IMR-90 (cell line): ENCODE results near the gene ITGB2. TPM values are rescaled to one million over a fixed set of nuclear protein-coding genes. Genes with fewer than 3 reads are reported as not detected.

Source experiments
- ATAC-seq: fragments of 200-7000 bp; cut with Tn5 transposase; 2 replicates; pipeline ENCODE4 v1.9.1; 2020; ENCODE audit warnings: low read depth, mild to moderate bottlenecking, moderate library complexity
- BruUV-seq: library from RNA; stranded (reverse); fragments of 400-500 nt; replicated peaks from 2 replicates; lab custom pipeline; 2021; lab: Mats Ljungman, UMichigan
- CTCF ChIA-PET: fragments of 300-600 bp; formaldehyde crosslinking; extraction: SDS; loops from one replicate; lab custom pipeline; 2021; ENCODE audit warnings: antibody characterized with exemption; lab: Yijun Ruan, JAX
- POLR2A ChIA-PET: fragments of 300-600 bp; sonication (Branson Sonifier 250); formaldehyde crosslinking; loops from one replicate; lab custom pipeline; 2022; ENCODE audit warnings: antibody characterized with exemption; ENCODE audit not compliant: unreplicated experiment; lab: Charles Lee
- DNase-seq: peaks from one replicate; pipeline ENCODE4 v3.0.0; 2013
- H2AFZ ChIP-seq: replicated peaks from 2 replicates; pipeline ENCODE3; 2013; ENCODE audit warnings: low read length, mild to moderate bottlenecking; ENCODE audit not compliant: poor library complexity
- H2AK5ac ChIP-seq: 2 replicates; pipeline ENCODE4 v1.6.1; 2013; ENCODE audit warnings: low read depth, low read length, inconsistent platforms
- H2AK9ac ChIP-seq: replicated peaks from 2 replicates; pipeline ENCODE3; 2013; ENCODE audit warnings: mild to moderate bottlenecking, low read depth, low read length, moderate library complexity; ENCODE audit not compliant: poor library complexity
- H2BK120ac ChIP-seq: 2 replicates; pipeline ENCODE4 v1.6.1; 2013; ENCODE audit warnings: low read depth, low read length, inconsistent platforms
- H2BK15ac ChIP-seq: 3 replicates; pipeline ENCODE4 v1.6.1; 2013; ENCODE audit warnings: low read depth, low read length, inconsistent platforms
- H2BK20ac ChIP-seq: 2 replicates; pipeline ENCODE4 v1.6.1; 2013; ENCODE audit warnings: low read depth, mild to moderate bottlenecking, inconsistent platforms, low read length, moderate library complexity
- H2BK5ac ChIP-seq: 2 replicates; pipeline ENCODE4 v1.6.1; 2013; ENCODE audit warnings: mild to moderate bottlenecking, low read depth, low read length, inconsistent platforms; ENCODE audit not compliant: poor library complexity, severe bottlenecking
- H3K14ac ChIP-seq: replicated peaks from 2 replicates; pipeline ENCODE4 v1.6.1; 2013; ENCODE audit warnings: low read depth, low read length, inconsistent platforms
- H3K18ac ChIP-seq: 2 replicates; pipeline ENCODE4 v1.6.1; 2013; ENCODE audit warnings: low read depth, low read length, control low read depth
- H3K23ac ChIP-seq: 2 replicates; pipeline ENCODE4 v1.6.1; 2013; ENCODE audit warnings: low read depth, low read length, inconsistent platforms
- H3K27ac ChIP-seq: 2 replicates; pipeline ENCODE4 v1.5.1; 2013; ENCODE audit warnings: mild to moderate bottlenecking, control low read depth, low read length; ENCODE audit not compliant: insufficient read depth
- H3K27me3 ChIP-seq: 2 replicates; pipeline ENCODE4 v1.6.1; 2013; ENCODE audit warnings: low read length; ENCODE audit not compliant: control insufficient read depth, insufficient read depth
- H3K36me3 ChIP-seq: 2 replicates; pipeline ENCODE4 v1.6.1; 2013; ENCODE audit warnings: low read length, mixed read lengths; ENCODE audit not compliant: control insufficient read depth, insufficient read depth
- H3K4ac ChIP-seq: 2 replicates; pipeline ENCODE4 v1.6.1; 2013; ENCODE audit warnings: low read depth, low read length, inconsistent platforms
- H3K4me1 ChIP-seq: 2 replicates; pipeline ENCODE4 v1.6.1; 2013; ENCODE audit warnings: low read length, mixed read lengths; ENCODE audit not compliant: control insufficient read depth, insufficient read depth
- H3K4me2 ChIP-seq: 2 replicates; pipeline ENCODE4 v1.6.1; 2013; ENCODE audit warnings: low read depth, mild to moderate bottlenecking, control low read depth, low read length, moderate library complexity
- H3K4me3 ChIP-seq: 2 replicates; pipeline ENCODE4 v1.5.1; 2013; ENCODE audit warnings: low read depth, mild to moderate bottlenecking, control low read depth, low read length, moderate library complexity; ENCODE audit not compliant: insufficient read depth
- H3K56ac ChIP-seq: 2 replicates; pipeline ENCODE4 v1.6.1; 2013; ENCODE audit warnings: low read length, inconsistent platforms; ENCODE audit not compliant: insufficient read depth; ENCODE audit errors: extremely low read depth
- H3K79me1 ChIP-seq, 2 experiments: 2 replicates each; pipeline ENCODE4 v1.6.1; 2013; ENCODE audit warnings: low read length in 2 of 2, inconsistent platforms in 1 of 2, low read depth in 1 of 2
- H3K9ac ChIP-seq: 2 replicates; pipeline ENCODE4 v1.6.1; 2013; ENCODE audit warnings: low read depth, low read length, control low read depth
- H3K9me1 ChIP-seq: 2 replicates; pipeline ENCODE4 v1.6.1; 2013; ENCODE audit warnings: low read length, inconsistent platforms; ENCODE audit not compliant: insufficient read depth
- H3K9me3 ChIP-seq: 2 replicates; pipeline ENCODE4 v1.6.1; 2013; ENCODE audit warnings: low read length; ENCODE audit not compliant: control insufficient read depth, insufficient read depth
- H4K20me1 ChIP-seq: 2 replicates; pipeline ENCODE4 v1.6.1; 2013; ENCODE audit warnings: low read length, inconsistent platforms; ENCODE audit not compliant: insufficient read depth
- H4K5ac ChIP-seq: 2 replicates; pipeline ENCODE4 v1.6.1; 2013; ENCODE audit warnings: mild to moderate bottlenecking, low read depth, low read length, control low read depth
- H4K8ac ChIP-seq, 2 experiments: 2 replicates each; pipeline ENCODE4 v1.6.1; 2013; ENCODE audit warnings: low read depth in 2 of 2, low read length in 2 of 2, control low read depth in 1 of 2, inconsistent platforms in 1 of 2
- H4K91ac ChIP-seq: 2 replicates; pipeline ENCODE4 v1.6.1; 2013; ENCODE audit warnings: low read depth, low read length, inconsistent platforms; ENCODE audit not compliant: insufficient read depth
- BHLHE40 ChIP-seq: fragments of 150-350 bp; IDR thresholded peaks from 2 replicates; pipeline ENCODE4 v1.6.1; 2016; ENCODE audit warnings: mild to moderate bottlenecking, low read depth, low read length
- CEBPB ChIP-seq: IDR thresholded peaks from 2 replicates; pipeline ENCODE4 v1.6.1; 2012; ENCODE audit warnings: low read depth, low read length, improper control_type of control experiment
- CHD1 ChIP-seq: IDR thresholded peaks from 2 replicates; pipeline ENCODE4 v1.6.1; 2012; ENCODE audit warnings: low read depth, low read length, improper control_type of control experiment
- FOS ChIP-seq: fragments of 150-350 bp; IDR thresholded peaks from 2 replicates; pipeline ENCODE4 v1.6.1; 2016; ENCODE audit warnings: low read depth, low read length
- MAFK ChIP-seq: IDR thresholded peaks from 2 replicates; pipeline ENCODE4 v1.6.1; 2012; ENCODE audit warnings: low read depth, low read length, improper control_type of control experiment
- MAZ ChIP-seq: IDR thresholded peaks from 2 replicates; pipeline ENCODE4 v1.6.1; 2012; ENCODE audit warnings: low read depth, mild to moderate bottlenecking, low read length, improper control_type of control experiment, moderate library complexity, borderline replicate concordance
- NFE2L2 ChIP-seq: fragments of 150-350 bp; IDR thresholded peaks from 2 replicates; pipeline ENCODE4 v1.6.1; 2016; ENCODE audit warnings: low read depth, mild to moderate bottlenecking, low read length
- RCOR1 ChIP-seq: IDR thresholded peaks from 2 replicates; pipeline ENCODE4 v1.6.1; 2012; ENCODE audit warnings: mild to moderate bottlenecking, low read length, improper control_type of control experiment; ENCODE audit not compliant: insufficient replicate concordance
- USF2 ChIP-seq: fragments of 150-350 bp; IDR thresholded peaks from 2 replicates; pipeline ENCODE4 v1.6.1; 2017; ENCODE audit warnings: mild to moderate bottlenecking, antibody characterized with exemption, low read length, low read depth
- WGBS, 2 experiments: methylation state at CpG; one replicate each; pipeline versions ENCODE4 v1.1.5 to v1.1.7; 2013; ENCODE audit warnings: missing lambda C conversion rate in 2 of 2; ENCODE audit not compliant: insufficient read length in 1 of 2; ENCODE audit errors: extremely low coverage in 2 of 2; 5-methylcytosine and 5-hydroxymethylcytosine counted together
- dilution Hi-C: fragments of 300-500 bp; cut with HindIII; formaldehyde crosslinking; loops from one replicate; pipeline ENCODE4 v1.14.3; 2018; ENCODE audit warnings: low sequenced_read_pairs; ENCODE audit not compliant: unreplicated experiment
- in situ Hi-C: fragments of 300-500 bp; cut with MboI; formaldehyde crosslinking; loops from 3 replicates; pipeline ENCODE4 v1.14.3; 2019; ENCODE audit warnings: low sequenced_read_pairs, inconsistent platforms, mixed read lengths
- intact Hi-C: fragments of 100-400 bp; cut with micrococcal nuclease; formaldehyde crosslinking; loops from 2 replicates; pipeline ENCODE4 v1.10.0; 2022
- polyA plus RNA-seq, 3 experiments: library from polyadenylated mRNA; depleted of rRNA; stranded (reverse); fragments of >200 nt; gene quantifications; 2 replicates each; pipeline ENCODE4 v1.2.3, GENCODE V29; 2012; ENCODE audit warnings: low replicate concordance in 1 of 3
- total RNA-seq: library from RNA; depleted of rRNA; stranded (reverse); fragments of >200 nt; gene quantifications from 2 replicates; pipeline ENCODE4 v1.2.3, GENCODE V29; 2012
- TF ChIP-seq, protein P1 (sequence below): conservative IDR thresholded peaks from 2 replicates; pipeline ENCODE4 v1.5.1; 2012; ENCODE audit warnings: mild to moderate bottlenecking, low read depth, low read length, improper control_type of control experiment
- TF ChIP-seq, protein P2 (sequence below): fragments of 150-350 bp; IDR thresholded peaks from 2 replicates; pipeline ENCODE4 v1.6.1; 2016; ENCODE audit warnings: low read depth, mild to moderate bottlenecking, low read length, moderate library complexity, borderline replicate concordance

The ITGB2 gene
- total and polyA plus RNA-seq, 2 of the 4 experiments (the other 2 are of a cell fraction), result 0.14 TPM; not detected in 1

GRCh38 chr21:44923480-44924084, 2.9 kb upstream of the ITGB2 start:
- H3K9ac ChIP-seq, result no peak overlapping the region
- H3K56ac ChIP-seq, result no peak overlapping the region
- H3K18ac ChIP-seq, result no peak overlapping the region
- peaks cover 63% of the 10 kb centered on the region for H3K27me3 ChIP-seq
- ATAC-seq (no peak), DNase-seq (no peak)
- no peak overlapping the region for H3K23ac ChIP-seq
- H3K4me1 ChIP-seq, result peaks cover 14% of the 10 kb centered on the region
- H3K9me3 ChIP-seq, result no peaks in the 10 kb centered on the region
- H3K9me1 ChIP-seq, result peaks cover 12% of the 10 kb centered on the region; the same call in 1 of the 2 replicates
- H3K4ac ChIP-seq, result no peak overlapping the region
- H2BK120ac ChIP-seq, result no peak overlapping the region
- in situ Hi-C loops (no loop called here), intact Hi-C loops (no loop called here), dilution Hi-C loops (no loop called here)
- H3K27ac ChIP-seq, result no peak overlapping the region
- no peak overlapping the region for H2BK15ac ChIP-seq
- no peak overlapping the region for H2BK20ac ChIP-seq
- 100% methylated on average over 2 of the region's 10 CpGs for WGBS, 2 experiments
- no peak overlapping the region for H3K4me2 ChIP-seq
- CTCF ChIA-PET, result no interaction called here
- H4K5ac ChIP-seq, result no peak overlapping the region
- no peak overlapping the region for H3K4me3 ChIP-seq
- no peak overlapping the region for H3K14ac ChIP-seq
- H4K20me1 ChIP-seq, result peaks cover 17% of the 10 kb centered on the region
- POLR2A ChIA-PET, result no interaction called here
- no peaks in the 10 kb centered on the region for H3K36me3 ChIP-seq
- no peak overlapping the region for H2BK5ac ChIP-seq
- no peak overlapping the region for H4K8ac ChIP-seq
- no TSS peak for BruUV-seq
- no peak for TF ChIP-seq CEBPB
- TF ChIP-seq BHLHE40, result no peak
- TF ChIP-seq MAZ, result no peak
- TF ChIP-seq RCOR1, result no peak
- TF ChIP-seq FOS, result no peak
- no peak for TF ChIP-seq USF2
- TF ChIP-seq, protein P1, sequence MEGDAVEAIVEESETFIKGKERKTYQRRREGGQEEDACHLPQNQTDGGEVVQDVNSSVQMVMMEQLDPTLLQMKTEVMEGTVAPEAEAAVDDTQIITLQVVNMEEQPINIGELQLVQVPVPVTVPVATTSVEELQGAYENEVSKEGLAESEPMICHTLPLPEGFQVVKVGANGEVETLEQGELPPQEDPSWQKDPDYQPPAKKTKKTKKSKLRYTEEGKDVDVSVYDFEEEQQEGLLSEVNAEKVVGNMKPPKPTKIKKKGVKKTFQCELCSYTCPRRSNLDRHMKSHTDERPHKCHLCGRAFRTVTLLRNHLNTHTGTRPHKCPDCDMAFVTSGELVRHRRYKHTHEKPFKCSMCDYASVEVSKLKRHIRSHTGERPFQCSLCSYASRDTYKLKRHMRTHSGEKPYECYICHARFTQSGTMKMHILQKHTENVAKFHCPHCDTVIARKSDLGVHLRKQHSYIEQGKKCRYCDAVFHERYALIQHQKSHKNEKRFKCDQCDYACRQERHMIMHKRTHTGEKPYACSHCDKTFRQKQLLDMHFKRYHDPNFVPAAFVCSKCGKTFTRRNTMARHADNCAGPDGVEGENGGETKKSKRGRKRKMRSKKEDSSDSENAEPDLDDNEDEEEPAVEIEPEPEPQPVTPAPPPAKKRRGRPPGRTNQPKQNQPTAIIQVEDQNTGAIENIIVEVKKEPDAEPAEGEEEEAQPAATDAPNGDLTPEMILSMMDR, result no peak
- TF ChIP-seq MAFK, result no peak
- TF ChIP-seq, protein P2, sequence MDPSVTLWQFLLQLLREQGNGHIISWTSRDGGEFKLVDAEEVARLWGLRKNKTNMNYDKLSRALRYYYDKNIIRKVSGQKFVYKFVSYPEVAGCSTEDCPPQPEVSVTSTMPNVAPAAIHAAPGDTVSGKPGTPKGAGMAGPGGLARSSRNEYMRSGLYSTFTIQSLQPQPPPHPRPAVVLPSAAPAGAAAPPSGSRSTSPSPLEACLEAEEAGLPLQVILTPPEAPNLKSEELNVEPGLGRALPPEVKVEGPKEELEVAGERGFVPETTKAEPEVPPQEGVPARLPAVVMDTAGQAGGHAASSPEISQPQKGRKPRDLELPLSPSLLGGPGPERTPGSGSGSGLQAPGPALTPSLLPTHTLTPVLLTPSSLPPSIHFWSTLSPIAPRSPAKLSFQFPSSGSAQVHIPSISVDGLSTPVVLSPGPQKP, result no peak
- no peak for TF ChIP-seq CHD1
- no peak for TF ChIP-seq NFE2L2
- no peaks in the 10 kb centered on the region for H3K79me1 ChIP-seq
- H2AFZ ChIP-seq, result no peak overlapping the region
- H2AK5ac ChIP-seq, result no peak overlapping the region
- no peak overlapping the region for H2AK9ac ChIP-seq
- H4K91ac ChIP-seq, result no peak overlapping the region
